Activated CD8-positive, alpha-beta memory T cell treated with anti-CD3 and anti-CD28 coated beads for 24 hours (primary cell): Measurements from ENCODE around the gene CERS2.
"Not testable (repeated sequence)": the region's sequence is repeated elsewhere in the genome, so short reads cannot be mapped to it uniquely, and the experiment has no call there.

ENCODE experiments used
- DNase-seq: peaks from one replicate; pipeline ENCODE4 v3.0.0-alpha.2; 2020

CERS2 gene

DNA sequence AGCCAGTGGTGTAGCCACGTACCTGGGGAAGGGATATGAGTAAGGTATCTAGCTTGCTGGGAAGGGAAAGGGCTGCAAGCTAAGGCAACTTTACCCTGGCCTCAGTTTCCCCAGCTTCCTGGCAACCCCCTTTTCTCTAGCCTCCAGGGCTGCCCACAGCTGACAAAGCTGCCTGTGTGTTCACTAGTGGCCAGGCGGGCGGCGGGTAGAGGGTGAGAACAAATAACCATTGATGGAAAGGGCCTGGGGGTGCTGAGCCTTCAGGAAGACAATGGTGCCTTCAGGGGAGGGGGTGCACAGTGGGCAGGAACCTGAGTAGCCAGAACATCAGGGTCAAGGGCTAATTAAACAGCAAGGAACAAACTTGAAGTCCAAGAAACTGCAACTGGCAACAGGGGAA is 6.1 kb downstream of the CERS2 start:
- DNase-seq: no peak

DNA sequence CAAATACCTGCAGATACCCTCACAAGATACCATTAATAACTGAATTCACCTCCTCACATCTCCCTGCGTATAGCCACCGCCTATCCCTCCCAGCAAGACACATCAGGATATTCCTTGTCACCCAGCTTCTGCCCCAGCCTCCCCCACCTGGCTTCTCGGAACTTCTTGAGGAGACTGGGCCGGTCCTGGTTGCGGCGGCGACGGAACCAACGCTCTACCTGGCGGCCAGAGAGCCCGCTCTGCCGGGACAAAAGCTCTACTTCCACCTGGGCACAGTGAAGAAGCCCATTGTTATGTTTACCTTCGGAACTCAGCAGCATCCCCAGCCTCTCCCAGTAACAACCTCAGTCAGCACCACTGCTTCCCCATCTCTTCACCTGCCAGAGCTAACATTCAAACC is 6.7 kb downstream of the CERS2 start:
- no peak for DNase-seq

GRCh38 chr1:150966011-150966410 is 8.6 kb downstream of the CERS2 start:
- no peak for DNase-seq

DNA sequence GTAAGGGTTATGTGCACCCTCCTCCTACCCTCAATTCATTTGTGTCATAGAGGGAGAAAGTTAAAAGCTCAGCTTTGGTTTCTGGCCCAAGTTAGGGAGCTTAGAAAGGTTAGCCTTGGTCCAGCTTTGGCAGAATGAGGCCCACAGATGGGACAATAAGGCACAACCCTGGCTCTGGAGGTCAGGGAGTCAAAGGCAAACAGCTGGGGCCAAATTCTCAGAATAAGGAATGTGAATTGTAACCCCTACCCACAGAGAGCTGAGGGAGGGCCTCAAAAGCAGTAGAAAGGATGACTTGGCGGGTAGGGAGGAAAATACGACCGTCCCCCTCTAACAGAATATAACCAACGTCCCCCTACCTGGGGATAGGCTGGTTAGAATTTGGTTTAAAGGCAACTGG is 9.0 kb downstream of the CERS2 start:
- no peak for DNase-seq

- no peak for DNase-seq
These were observed 10.5 kb downstream of the CERS2 start for GRCh38 chr1:150964164-150964489.

GRCh38 chr1:150963321-150964163 is 11.1 kb downstream of the CERS2 start:
- no peak for DNase-seq

- DNase-seq: no peak
These were observed 12.9 kb downstream of the CERS2 start for GRCh38 chr1:150961756-150962155.

DNA sequence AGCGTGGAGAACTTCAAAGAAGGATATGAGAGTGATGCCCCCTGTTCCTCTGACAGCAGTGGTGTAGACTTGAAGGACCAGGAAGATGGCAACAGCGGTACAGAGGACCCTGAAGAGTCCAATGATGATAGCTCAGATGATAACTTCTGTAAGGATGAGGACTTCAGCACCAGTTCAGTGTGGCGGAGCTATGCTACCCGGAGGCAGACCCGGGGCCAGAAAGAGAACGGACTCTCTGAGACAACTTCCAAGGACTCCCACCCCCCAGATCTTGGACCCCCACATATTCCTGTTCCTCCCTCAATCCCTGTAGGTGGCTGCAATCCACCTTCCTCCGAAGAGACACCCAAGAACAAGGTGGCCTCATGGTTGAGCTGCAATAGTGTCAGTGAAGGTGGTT is 14.0 kb downstream of the CERS2 start:
- DNase-seq: no peak

- DNase-seq: no peak
These were observed 17.0 kb downstream of the CERS2 start for GRCh38 chr1:150957666-150958065.

DNA sequence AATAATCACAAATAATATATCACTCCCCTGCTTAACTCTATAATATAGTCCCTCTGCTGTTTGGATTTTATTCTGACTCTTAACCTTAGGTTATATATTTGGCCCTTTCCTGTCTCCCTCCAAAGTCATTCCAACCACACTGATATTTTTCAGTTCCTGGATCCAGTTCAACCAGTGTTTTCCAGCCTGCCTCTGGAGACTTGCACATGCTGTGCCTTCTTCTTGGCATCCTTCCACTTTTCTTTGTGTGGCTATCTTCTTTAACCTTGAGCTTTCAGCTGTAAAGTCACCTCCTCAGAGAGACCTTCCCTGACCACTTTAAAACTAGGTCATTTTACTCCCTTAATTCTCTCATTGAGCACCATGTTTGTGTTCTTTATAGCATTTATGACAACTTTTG is 19.4 kb downstream of the CERS2 start:
- no peak for DNase-seq

- no peak for DNase-seq
These were observed 19.9 kb downstream of the CERS2 start for GRCh38 chr1:150954708-150955107.

DNA sequence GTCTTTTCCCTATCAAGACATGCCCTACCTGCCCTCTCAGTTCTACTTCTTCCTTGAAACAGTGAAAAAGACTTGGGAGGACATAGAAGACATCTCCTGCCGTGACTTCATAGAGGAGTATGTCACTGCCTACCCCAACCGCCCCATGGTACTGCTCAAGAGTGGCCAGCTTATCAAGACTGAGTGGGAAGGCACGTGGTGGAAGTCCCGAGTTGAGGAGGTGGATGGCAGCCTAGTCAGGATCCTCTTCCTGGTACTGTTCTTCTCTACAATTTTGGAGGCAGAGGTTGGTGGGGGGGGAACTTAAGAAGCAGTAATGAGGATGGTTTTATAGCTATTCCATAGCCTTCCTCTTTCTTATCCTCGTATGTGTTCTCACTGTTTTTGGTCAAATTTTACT is 29.8 kb downstream of the CERS2 start:
- DNase-seq: no peak

- no peak for DNase-seq
These were observed 42.9 kb downstream of the CERS2 start for GRCh38 chr1:150931773-150932172.

DNA sequence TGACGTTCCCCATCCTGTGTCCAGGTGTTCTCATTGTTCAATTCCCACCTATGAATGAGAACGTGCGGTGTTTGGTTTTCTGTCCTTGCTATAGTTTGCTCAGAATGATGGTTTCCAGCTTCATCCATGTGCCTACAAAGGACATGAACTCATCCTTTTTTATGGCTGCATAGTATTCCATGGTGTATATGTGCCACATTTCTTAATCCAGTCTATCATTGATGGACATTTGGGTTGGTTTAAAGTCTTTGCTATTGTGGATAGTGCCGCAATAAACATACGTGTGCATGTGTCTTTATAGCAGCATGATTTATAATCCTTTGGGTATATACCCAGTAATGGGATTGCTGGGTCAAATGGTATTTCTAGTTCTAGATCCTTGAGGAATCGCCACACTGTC is 45.9 kb downstream of the CERS2 start:
- not testable (repeated sequence) for DNase-seq

GRCh38 chr1:150928286-150928685 is 46.3 kb downstream of the CERS2 start:
- DNase-seq: no peak

DNA sequence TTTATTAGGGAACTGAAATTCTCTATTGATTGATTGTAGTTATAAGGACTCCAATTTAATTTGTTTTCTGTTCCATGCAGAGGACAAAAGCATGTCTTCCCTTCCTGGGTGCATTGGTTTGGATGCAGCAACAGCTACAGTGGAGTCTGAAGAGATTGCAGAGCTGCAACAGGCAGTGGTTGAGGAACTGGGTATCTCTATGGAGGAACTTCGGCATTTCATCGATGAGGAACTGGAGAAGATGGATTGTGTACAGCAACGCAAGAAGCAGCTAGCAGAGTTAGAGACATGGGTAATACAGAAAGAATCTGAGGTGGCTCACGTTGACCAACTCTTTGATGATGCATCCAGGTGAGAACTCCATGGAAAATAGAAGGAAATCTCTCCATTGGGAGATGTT is 47.0 kb downstream of the CERS2 start:
- DNase-seq: no peak

GRCh38 chr1:150926097-150926741 is 48.4 kb downstream of the CERS2 start, which contains the start of gene SETDB1:
Gene SETDB1, plus strand, starts transcription at chr1:150926363. Its CDS starts 1,352 bp downstream, at chr1:150927715.
- peak; percentile 95 for DNase-seq

DNA sequence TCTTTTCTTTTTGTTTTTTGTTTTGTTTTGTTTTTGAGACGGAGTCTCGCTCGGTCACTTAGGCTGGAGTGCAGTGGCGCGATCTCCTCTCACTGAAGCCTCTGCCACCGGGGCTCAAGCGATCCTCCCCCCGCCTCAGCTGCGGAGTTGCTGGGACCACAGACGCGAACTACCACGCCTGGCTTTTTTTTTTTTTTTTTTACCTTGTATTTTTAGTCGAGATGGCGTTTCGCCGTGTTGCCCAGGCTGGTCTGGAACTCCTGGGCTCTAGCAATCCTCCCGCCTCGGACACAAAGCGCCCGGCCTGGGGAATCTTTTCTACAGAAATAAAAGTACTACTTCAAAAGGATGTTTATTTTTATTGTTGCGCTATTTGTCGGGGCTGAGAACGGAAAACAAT is 49.6 kb downstream of the CERS2 start:
- DNase-seq: no peak

DNA sequence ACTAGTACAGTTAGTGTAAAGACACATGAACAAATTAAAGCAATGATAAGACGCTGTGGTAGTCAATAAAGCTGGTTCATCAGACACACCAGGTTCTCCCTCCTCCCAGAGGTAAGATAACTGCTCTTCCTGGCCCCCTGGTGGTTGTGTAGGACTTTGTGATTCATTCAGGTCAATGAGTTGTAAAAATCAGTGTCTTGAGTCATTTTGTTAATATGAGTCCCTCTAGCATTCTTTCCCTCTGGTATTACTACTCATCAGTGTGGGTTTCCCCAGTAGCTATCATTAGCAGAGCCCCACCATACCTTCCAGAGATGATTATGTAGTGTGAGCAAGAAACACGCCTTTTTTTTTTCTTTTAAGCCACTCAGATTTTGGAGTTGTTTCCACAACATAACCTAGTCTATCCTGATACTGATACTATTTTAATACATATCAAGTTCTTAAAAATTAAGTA is 52.1 kb downstream of the CERS2 start:
- peak; percentile 85 for DNase-seq

DNA sequence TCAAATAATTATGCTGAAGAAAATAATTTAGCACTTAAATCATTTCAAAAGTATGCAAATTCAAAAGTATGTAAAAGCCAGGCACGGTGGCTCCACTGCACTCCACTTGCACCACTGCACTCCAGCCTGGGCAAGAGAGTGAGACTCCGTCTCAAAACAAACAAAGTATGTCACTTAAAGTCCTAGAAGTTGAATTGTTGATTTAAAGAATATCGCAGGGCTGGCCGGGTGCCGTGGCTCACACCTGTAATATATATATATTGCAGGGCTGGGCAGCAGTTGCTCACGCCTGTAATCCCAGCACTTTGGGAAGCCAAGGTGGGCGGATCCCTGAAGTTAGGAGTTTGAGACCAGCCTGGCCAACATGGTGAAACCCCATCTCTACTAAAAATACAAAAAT is 57.2 kb downstream of the CERS2 start:
- DNase-seq: no peak
